ENCODE measurements around the gene UACA. TPM values are rescaled to one million over a fixed set of nuclear protein-coding genes. Genes with fewer than 3 reads are reported as not detected.

The UACA gene
- total and polyA plus RNA-seq, 9 of the 15 experiments (the other 6 are each of a cell fraction or from before 2014, with no cell fraction given), result 0.06 to 0.33 (median 0.15) TPM; not detected in 5

DNA sequence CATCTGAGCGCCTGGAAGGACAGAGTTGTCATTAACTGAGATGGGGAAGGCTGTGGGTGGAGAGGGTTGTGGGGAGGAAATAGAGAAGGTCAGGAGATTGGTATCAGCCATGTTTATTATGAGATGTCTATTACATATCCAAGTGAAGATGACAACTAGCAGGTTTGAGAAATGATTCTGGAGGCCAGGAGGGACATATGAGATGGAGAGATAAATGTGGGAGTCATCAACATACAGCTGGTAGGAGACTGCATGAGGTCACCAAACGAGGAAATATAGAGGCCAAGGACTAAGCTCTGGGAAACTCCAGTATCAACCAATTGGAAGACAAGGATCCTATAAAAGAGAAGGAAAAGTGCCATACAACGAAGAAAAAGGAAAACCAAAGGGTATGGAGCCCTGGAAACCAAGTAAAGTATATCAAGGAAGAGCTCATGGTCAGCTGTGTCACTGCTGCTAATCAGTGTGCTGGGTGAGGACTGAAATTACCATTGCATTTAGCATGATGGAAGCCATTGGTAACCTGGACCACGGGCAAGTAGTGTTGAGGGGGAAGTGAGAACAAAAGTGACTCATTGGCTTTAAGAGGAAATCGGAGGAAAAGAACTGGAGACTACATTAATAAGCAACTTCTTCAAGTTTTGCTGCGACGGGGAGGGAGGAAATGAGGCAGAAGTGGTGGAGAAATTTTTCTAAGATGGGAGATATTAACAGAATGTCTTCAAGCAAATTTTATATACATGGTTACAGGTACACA, 14.0 kb upstream of the UACA start:
- H3K4me1 ChIP-seq (replicated peaks in 1 of 2; ENCODE audit: control insufficient read depth in 2 of 2, insufficient read depth in 2 of 2, low read length in 2 of 2), result no peaks in the 10 kb centered on the region
- no peaks in the 10 kb centered on the region for H3K36me3 ChIP-seq (ENCODE audit: control insufficient read depth, insufficient read depth, low read length)
- no peak overlapping the region for H3K27ac ChIP-seq (ENCODE audit: extremely low read depth, low read depth, low read length)
- no peaks in the 10 kb centered on the region for H4K20me1 ChIP-seq (replicated peaks; ENCODE audit: control insufficient read depth, insufficient read depth, low read length)
- H3K9me1 ChIP-seq (ENCODE audit: control insufficient read depth, insufficient read depth, low read length), result no peaks in the 10 kb centered on the region
- H3K79me2 ChIP-seq (ENCODE audit: control insufficient read depth, insufficient read depth, low read length), result no peaks in the 10 kb centered on the region
- no TSS peak for BruUV-seq (replicated peaks)
- DNase-seq (ENCODE audit: extremely low read depth in 1 of 4, low spot score in 3 of 4), result no peak
- TF ChIP-seq, protein P1, sequence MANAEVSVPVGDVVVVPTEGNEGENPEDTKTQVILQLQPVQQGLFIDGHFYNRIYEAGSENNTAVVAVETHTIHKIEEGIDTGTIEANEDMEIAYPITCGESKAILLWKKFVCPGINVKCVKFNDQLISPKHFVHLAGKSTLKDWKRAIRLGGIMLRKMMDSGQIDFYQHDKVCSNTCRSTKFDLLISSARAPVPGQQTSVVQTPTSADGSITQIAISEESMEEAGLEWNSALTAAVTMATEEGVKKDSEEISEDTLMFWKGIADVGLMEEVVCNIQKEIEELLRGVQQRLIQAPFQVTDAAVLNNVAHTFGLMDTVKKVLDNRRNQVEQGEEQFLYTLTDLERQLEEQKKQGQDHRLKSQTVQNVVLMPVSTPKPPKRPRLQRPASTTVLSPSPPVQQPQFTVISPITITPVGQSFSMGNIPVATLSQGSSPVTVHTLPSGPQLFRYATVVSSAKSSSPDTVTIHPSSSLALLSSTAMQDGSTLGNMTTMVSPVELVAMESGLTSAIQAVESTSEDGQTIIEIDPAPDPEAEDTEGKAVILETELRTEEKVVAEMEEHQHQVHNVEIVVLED (CRISPR knock-in tag; IDR thresholded peaks at IDR 0.05), result no peak
- TF ChIP-seq NELFE (IDR thresholded peaks at IDR 0.05; ENCODE audit: insufficient read depth, insufficient read length), result no peak
- TF ChIP-seq CEBPB (tag; IDR thresholded peaks at IDR 0.05), result no peak
- TF ChIP-seq FOXM1 (IDR thresholded peaks at IDR 0.05; ENCODE audit: low read depth), result no peak
- no peak for TF ChIP-seq FOXM1 (CRISPR knock-in tag; IDR thresholded peaks at IDR 0.05; ENCODE audit: low read depth)
- intact Hi-C loops (cut with micrococcal nuclease), result no loop called here
- CTCF ChIA-PET (ENCODE audit: low intra/inter-chr PET ratio), result no interaction called here
- WGBS (ENCODE audit: insufficient coverage, low coverage, missing lambda C conversion rate), result 0% methylated on average over 7 of the region's 7 CpGs
- no peak overlapping the region for H3K4me2 ChIP-seq (ENCODE audit: insufficient read depth, low read length)
- POLR2A ChIA-PET, result no interaction called here
- no peak overlapping the region for H2AFZ ChIP-seq (ENCODE audit: low read depth, low read length)
- no peak for FAIRE-seq
- H3K9ac ChIP-seq (ENCODE audit: insufficient read depth in 1 of 2, low read depth in 2 of 2, low read length in 2 of 2), result no peak overlapping the region
- in situ Hi-C loops (cut with MboI), result no loop called here
- no peak overlapping the region for H3K4me3 ChIP-seq
- ATAC-seq, result no peak
- no peaks in the 10 kb centered on the region for H3K27me3 ChIP-seq (ENCODE audit: control insufficient read depth in 2 of 2, insufficient read depth in 2 of 2, low read length in 2 of 2)
- no peaks in the 10 kb centered on the region for H3K9me3 ChIP-seq (replicated peaks; ENCODE audit: control insufficient read depth, insufficient read depth, low read depth, low read length)

All from K562 (cell line).